H4 (cell line): ENCODE results near the gene ERVK3-1. TPM values are rescaled to one million over a fixed set of nuclear protein-coding genes. Genes with fewer than 3 reads are reported as not detected.
"Not testable (repeated sequence)": the region's sequence is repeated elsewhere in the genome, so short reads cannot be mapped to it uniquely, and the experiment has no call there.

ENCODE experiments used
- DNase-seq: peaks from one replicate; pipeline ENCODE4 v3.0.0-alpha.2; 2015; ENCODE audit warnings: low spot score
- total RNA-seq: library from RNA; depleted of rRNA; stranded (reverse); fragments of >200 nt; shearing (Covaris generic); gene quantifications from 2 replicates; pipeline ENCODE4 v1.2.3, GENCODE V29; 2014; rRNA removed

The ERVK3-1 gene
- 96.6 and 120 TPM in 2 replicates for total RNA-seq

- peak; percentile 99 for DNase-seq
Observed at GRCh38 chr19:58305065-58305931, at the start of gene ERVK3-1. Gene ERVK3-1 (plus strand): TSS chr19:58305377. CDS start chr19:58312169, 6,792 bp downstream.

GRCh38 chr19:58258259-58258658 lies 46.9 kb upstream of the ERVK3-1 start:
- not testable (repeated sequence) for DNase-seq

- no peak for DNase-seq
Observed at GRCh38 chr19:58261600-58261967, 43.6 kb upstream of the ERVK3-1 start.

- no peak for DNase-seq
Observed at GRCh38 chr19:58261968-58262921, 42.9 kb upstream of the ERVK3-1 start.

- DNase-seq: no peak
Observed at GRCh38 chr19:58262922-58263296, 42.3 kb upstream of the ERVK3-1 start.

- no peak for DNase-seq
Observed at GRCh38 chr19:58265100-58265499, 40.1 kb upstream of the ERVK3-1 start.

GRCh38 chr19:58268344-58268743 lies 36.8 kb upstream of the ERVK3-1 start:
- DNase-seq: no peak

GRCh38 chr19:58274771-58275201 lies 30.4 kb upstream of the ERVK3-1 start:
- no peak for DNase-seq

GRCh38 chr19:58275564-58275963 lies 29.6 kb upstream of the ERVK3-1 start:
- DNase-seq: no peak

GRCh38 chr19:58277197-58277596 lies 28.0 kb upstream of the ERVK3-1 start:
- DNase-seq: no peak

GRCh38 chr19:58277748-58278540 lies 27.2 kb upstream of the ERVK3-1 start:
- DNase-seq: no peak

GRCh38 chr19:58278541-58279041 lies 26.6 kb upstream of the ERVK3-1 start, which contains the start of gene ZNF8:
Gene ZNF8 (plus strand): TSS chr19:58278955. CDS start chr19:58279082, 127 bp downstream.
- peak; percentile 97 for DNase-seq

GRCh38 chr19:58279042-58279924 lies 25.9 kb upstream of the ERVK3-1 start:
- peak; percentile 47 for DNase-seq

- DNase-seq: no peak
Observed at GRCh38 chr19:58279925-58280316, 25.3 kb upstream of the ERVK3-1 start.

- no peak for DNase-seq
Observed at GRCh38 chr19:58284199-58284598, 21.0 kb upstream of the ERVK3-1 start.

- DNase-seq: no peak
Observed at GRCh38 chr19:58291943-58292342, 13.2 kb upstream of the ERVK3-1 start.

- DNase-seq: no peak
Observed at GRCh38 chr19:58294743-58295374, 10.3 kb upstream of the ERVK3-1 start.

GRCh38 chr19:58296104-58296503 lies 9.1 kb upstream of the ERVK3-1 start:
- no peak for DNase-seq

GRCh38 chr19:58300620-58301019 lies 4.6 kb upstream of the ERVK3-1 start:
- DNase-seq: no peak

GRCh38 chr19:58304255-58304654 lies 922 bp upstream of the ERVK3-1 start:
- no peak for DNase-seq
